ENCODE measurements around the gene OR1M1. TPM values are rescaled to one million over a fixed set of nuclear protein-coding genes. Genes with fewer than 3 reads are reported as not detected.
"Not testable (repeated sequence)": the region's sequence is repeated elsewhere in the genome, so short reads cannot be mapped to it uniquely, and the experiment has no call there.

OR1M1 gene, protein sequence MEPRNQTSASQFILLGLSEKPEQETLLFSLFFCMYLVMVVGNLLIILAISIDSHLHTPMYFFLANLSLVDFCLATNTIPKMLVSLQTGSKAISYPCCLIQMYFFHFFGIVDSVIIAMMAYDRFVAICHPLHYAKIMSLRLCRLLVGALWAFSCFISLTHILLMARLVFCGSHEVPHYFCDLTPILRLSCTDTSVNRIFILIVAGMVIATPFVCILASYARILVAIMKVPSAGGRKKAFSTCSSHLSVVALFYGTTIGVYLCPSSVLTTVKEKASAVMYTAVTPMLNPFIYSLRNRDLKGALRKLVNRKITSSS
- not detected for total RNA-seq

DNA sequence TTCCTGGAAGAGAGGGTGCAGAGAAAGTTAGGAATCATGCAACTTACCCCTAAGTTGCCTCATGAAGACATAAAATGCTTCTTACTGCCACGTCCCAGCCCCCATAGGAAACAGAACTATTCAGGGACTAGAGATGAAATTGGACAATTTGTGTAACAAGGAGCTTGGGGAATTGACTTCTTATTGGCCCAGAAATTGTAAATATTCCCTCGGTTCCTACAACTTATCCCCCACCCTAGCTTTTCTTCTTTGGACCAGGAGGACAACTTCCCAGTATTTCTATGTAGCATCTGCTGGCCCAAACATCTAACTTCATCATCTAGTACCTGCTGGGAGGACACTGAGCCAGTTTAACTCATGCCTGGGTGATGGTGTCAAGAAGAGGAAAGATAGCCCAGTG lies at the start of gene OR1M1:
Gene OR1M1 (plus strand): TSS at position 301 of the 400 bp plus-strand sequence. CDS start 6,184 bp downstream, outside the sequence.
- H3K9me3 ChIP-seq (ENCODE audit: control insufficient read depth in 3 of 3, low read length in 3 of 3): no peaks in the 10 kb centered on the region
- H3K27me3 ChIP-seq (ENCODE audit: control insufficient read depth in 3 of 3, insufficient read depth in 3 of 3, low read length in 3 of 3): no peaks in the 10 kb centered on the region

DNA sequence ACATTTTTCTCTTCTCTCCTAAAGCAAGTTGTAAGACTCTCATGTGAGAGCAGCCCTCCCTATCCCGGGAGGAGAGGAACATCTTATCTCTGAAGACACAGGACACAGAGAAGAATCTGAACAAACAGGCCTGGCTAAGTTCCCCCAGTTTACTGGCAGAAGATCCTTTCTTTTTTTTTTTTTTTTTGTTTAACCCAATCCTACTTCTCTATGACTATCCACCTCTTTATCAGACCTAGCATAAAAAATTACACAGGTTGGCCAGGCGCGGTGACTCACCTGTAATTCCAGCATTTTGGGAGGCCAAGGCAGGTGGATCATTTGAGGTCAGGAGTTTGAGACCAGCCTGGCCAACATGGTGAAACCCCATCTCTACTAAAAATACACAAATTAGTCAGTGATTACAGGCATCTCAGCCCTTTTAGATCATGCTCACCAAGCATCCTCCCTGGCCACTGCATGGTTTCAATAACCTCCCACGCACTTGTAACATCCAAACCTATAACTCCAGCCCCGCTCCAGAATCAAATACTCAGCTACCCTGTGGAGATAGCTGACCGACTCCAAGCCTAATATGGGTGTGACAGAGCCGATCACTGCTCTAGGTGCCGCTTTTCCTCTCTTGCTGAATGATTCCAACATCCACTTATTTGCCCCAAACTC lies 49.3 kb upstream of the OR1M1 start:
- Histone ChIP-seq H3K9me3 (ENCODE audit: control insufficient read depth in 3 of 3, low read length in 3 of 3) (peaks cover 0 to 4% (median 0%) of the 10 kb centered on the region in 3 donors), H3K9ac (ENCODE audit: low read depth in 1 of 3, low read length in 3 of 3) (no peak overlapping the region), H3K4me1 (ENCODE audit: control insufficient read depth in 3 of 3, insufficient read depth in 3 of 3, low read length in 3 of 3) (no peaks in the 10 kb centered on the region), H3K4me3 (ENCODE audit: low read length in 3 of 3) (no peak overlapping the region), H3K27me3 (ENCODE audit: control insufficient read depth in 3 of 3, insufficient read depth in 3 of 3, low read length in 3 of 3) (no peaks in the 10 kb centered on the region), H3K27ac (ENCODE audit: low read depth, low read length) (no peak overlapping the region), H3K36me3 (ENCODE audit: control insufficient read depth in 3 of 3, insufficient read depth in 3 of 3, low read length in 3 of 3) (no peaks in the 10 kb centered on the region)

More for the DNA sequence above, at the start of gene OR1M1:
- H3K36me3 ChIP-seq (ENCODE audit: control insufficient read depth in 3 of 3, insufficient read depth in 3 of 3, low read length in 3 of 3): no peaks in the 10 kb centered on the region
- H3K9ac ChIP-seq (ENCODE audit: low read depth in 1 of 3, low read length in 3 of 3): no peak within 1 kb of the TSS
- no peak within 1 kb of the TSS for H3K27ac ChIP-seq (ENCODE audit: low read depth, low read length)
- no peak within 1 kb of the TSS for H3K4me3 ChIP-seq (ENCODE audit: low read length in 3 of 3)
- H3K4me1 ChIP-seq (ENCODE audit: control insufficient read depth in 3 of 3, insufficient read depth in 3 of 3, low read length in 3 of 3): no peaks in the 10 kb centered on the region

DNA sequence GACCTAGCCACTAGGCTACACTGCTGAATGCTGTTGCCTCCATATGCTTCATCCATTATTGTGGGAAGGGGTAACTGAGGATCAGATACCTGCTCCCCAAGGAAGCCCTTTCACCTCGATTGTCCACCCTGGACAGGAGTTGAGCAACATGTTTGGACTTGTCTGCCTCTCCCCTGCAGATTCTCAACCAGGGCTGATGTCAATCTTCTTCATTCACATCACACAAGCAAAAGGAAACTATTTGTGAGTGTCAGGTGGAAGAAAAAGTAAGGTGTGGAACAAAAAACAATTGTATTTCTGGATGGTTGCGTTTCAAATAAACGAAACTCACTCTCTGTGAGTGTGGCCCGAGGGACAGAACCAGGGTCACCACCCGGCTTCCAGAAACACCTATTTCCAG lies 47.1 kb upstream of the OR1M1 start:
- Histone ChIP-seq H3K4me3 (ENCODE audit: low read length in 3 of 3) (no peak overlapping the region), H3K27ac (ENCODE audit: low read depth, low read length) (no peak overlapping the region), H3K9ac (ENCODE audit: low read depth in 1 of 3, low read length in 3 of 3) (no peak overlapping the region), H3K36me3 (ENCODE audit: control insufficient read depth in 3 of 3, insufficient read depth in 3 of 3, low read length in 3 of 3) (no peaks in the 10 kb centered on the region), H3K4me1 (ENCODE audit: control insufficient read depth in 3 of 3, insufficient read depth in 3 of 3, low read length in 3 of 3) (no peaks in the 10 kb centered on the region), H3K9me3 (ENCODE audit: control insufficient read depth in 3 of 3, low read length in 3 of 3) (peaks cover 0 to 4% (median 0%) of the 10 kb centered on the region in 3 donors), H3K27me3 (ENCODE audit: control insufficient read depth in 3 of 3, insufficient read depth in 3 of 3, low read length in 3 of 3) (no peaks in the 10 kb centered on the region)

DNA sequence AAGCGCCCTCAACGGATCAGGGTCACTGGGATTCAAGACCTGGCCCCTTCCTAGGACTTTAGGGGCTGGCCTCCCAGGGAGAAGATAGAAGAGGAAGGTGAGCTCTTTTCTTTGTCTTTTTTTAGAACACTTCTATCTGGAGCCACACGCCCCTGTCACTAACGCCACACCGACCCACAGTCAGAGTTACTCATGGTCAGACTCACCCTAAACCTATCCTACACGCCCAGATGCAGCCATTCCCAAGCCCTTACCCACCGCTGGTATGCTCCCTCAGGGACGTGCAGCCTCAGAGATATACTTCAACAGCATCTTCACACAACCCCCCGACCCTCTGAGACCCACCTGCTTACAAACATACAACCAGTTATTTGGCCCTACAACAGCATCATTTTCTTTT lies 46.7 kb upstream of the OR1M1 start:
- no peak overlapping the region for H3K27ac ChIP-seq (ENCODE audit: low read depth, low read length)
- H3K9me3 ChIP-seq (ENCODE audit: control insufficient read depth in 3 of 3, low read length in 3 of 3): peaks cover 0 to 4% (median 0%) of the 10 kb centered on the region in 3 donors
- no peaks in the 10 kb centered on the region for H3K27me3 ChIP-seq (ENCODE audit: control insufficient read depth in 3 of 3, insufficient read depth in 3 of 3, low read length in 3 of 3)
- H3K4me1 ChIP-seq (ENCODE audit: control insufficient read depth in 3 of 3, insufficient read depth in 3 of 3, low read length in 3 of 3): no peaks in the 10 kb centered on the region
- no peak overlapping the region for H3K4me3 ChIP-seq (ENCODE audit: low read length in 3 of 3)
- H3K36me3 ChIP-seq (ENCODE audit: control insufficient read depth in 3 of 3, insufficient read depth in 3 of 3, low read length in 3 of 3): no peaks in the 10 kb centered on the region
- H3K9ac ChIP-seq (ENCODE audit: low read depth in 1 of 3, low read length in 3 of 3): no peak overlapping the region

DNA sequence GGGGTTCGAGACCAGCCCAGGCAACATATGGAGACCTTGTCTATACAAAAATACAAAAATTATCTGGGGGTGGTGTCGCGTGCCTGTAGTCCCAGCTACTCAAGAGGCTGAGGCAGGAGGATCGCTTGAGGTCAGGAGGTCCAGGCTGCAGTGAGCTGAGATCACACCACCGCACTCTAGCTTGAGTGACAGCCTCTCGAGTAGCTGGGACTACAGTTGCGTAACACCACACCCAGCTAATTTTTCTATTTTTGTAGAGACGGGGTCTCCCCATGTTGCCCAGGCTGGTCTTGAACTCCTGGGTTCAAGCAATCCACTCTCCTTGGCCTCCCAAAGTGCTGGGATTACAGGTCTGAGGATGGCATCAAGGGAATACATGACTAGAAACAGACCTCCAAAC lies 45.8 kb upstream of the OR1M1 start:
- Histone ChIP-seq H3K4me1 (ENCODE audit: control insufficient read depth in 3 of 3, insufficient read depth in 3 of 3, low read length in 3 of 3) (no peaks in the 10 kb centered on the region), H3K9me3 (ENCODE audit: control insufficient read depth in 3 of 3, low read length in 3 of 3) (no peaks in the 10 kb centered on the region), H3K9ac (ENCODE audit: low read depth in 1 of 3, low read length in 3 of 3) (no peak overlapping the region), H3K4me3 (ENCODE audit: low read length in 3 of 3) (no peak overlapping the region), H3K27me3 (ENCODE audit: control insufficient read depth in 3 of 3, insufficient read depth in 3 of 3, low read length in 3 of 3) (no peaks in the 10 kb centered on the region), H3K36me3 (ENCODE audit: control insufficient read depth in 3 of 3, insufficient read depth in 3 of 3, low read length in 3 of 3) (no peaks in the 10 kb centered on the region), H3K27ac (ENCODE audit: low read depth, low read length) (no peak overlapping the region)

DNA sequence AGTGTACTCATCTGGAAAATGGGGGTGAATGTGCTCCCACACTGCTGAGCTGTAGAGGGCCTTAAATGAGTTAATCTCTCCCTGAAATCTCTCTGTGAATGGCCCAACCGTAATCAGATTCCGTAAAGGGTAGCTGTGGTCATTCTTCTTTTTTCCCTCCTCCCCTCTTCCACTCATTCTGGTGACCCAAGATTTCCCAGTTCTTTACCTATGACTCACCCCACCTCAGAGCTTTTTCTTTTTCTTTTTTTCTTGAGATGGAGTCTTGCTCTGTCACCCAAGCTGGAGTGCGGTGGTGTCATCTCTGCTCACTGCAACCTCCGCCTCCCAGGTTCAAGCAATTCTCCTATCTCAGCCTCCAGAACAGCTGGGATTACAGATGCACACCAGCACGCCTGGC lies 43.3 kb upstream of the OR1M1 start:
- H3K36me3 ChIP-seq (ENCODE audit: control insufficient read depth in 3 of 3, insufficient read depth in 3 of 3, low read length in 3 of 3): no peaks in the 10 kb centered on the region
- no peaks in the 10 kb centered on the region for H3K9me3 ChIP-seq (ENCODE audit: control insufficient read depth in 3 of 3, low read length in 3 of 3)
- no peak overlapping the region for H3K4me3 ChIP-seq (ENCODE audit: low read length in 3 of 3)
- H3K9ac ChIP-seq (ENCODE audit: low read depth in 1 of 3, low read length in 3 of 3): no peak overlapping the region
- no peak overlapping the region for H3K27ac ChIP-seq (ENCODE audit: low read depth, low read length)
- no peaks in the 10 kb centered on the region for H3K4me1 ChIP-seq (ENCODE audit: control insufficient read depth in 3 of 3, insufficient read depth in 3 of 3, low read length in 3 of 3)
- H3K27me3 ChIP-seq (ENCODE audit: control insufficient read depth in 3 of 3, insufficient read depth in 3 of 3, low read length in 3 of 3): no peaks in the 10 kb centered on the region

DNA sequence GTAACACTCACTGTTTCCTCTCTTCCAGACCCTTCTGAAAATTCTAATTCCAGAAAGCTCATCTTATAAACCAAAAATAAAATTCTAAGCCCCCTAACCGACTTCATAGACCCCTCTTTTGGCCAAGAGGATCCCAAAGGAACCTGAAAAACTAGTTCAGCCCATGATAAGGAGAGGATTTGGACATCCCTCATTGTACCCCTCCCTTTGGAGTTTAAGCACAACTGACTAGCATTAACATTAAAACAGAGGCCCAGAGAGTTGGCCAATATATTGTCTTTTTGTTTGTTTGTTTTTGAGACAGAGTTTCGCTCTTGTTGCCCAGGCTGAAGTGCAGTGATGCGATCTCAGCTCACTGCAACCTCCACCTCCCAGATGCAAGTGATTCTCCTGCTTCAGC lies 42.4 kb upstream of the OR1M1 start:
- Histone ChIP-seq H3K27me3 (ENCODE audit: control insufficient read depth in 3 of 3, insufficient read depth in 3 of 3, low read length in 3 of 3) (no peaks in the 10 kb centered on the region), H3K9ac (ENCODE audit: low read depth in 1 of 3, low read length in 3 of 3) (no peak overlapping the region), H3K36me3 (ENCODE audit: control insufficient read depth in 3 of 3, insufficient read depth in 3 of 3, low read length in 3 of 3) (no peaks in the 10 kb centered on the region), H3K9me3 (ENCODE audit: control insufficient read depth in 3 of 3, low read length in 3 of 3) (no peaks in the 10 kb centered on the region), H3K4me3 (ENCODE audit: low read length in 3 of 3) (no peak overlapping the region), H3K27ac (ENCODE audit: low read depth, low read length) (no peak overlapping the region), H3K4me1 (ENCODE audit: control insufficient read depth in 3 of 3, insufficient read depth in 3 of 3, low read length in 3 of 3) (no peaks in the 10 kb centered on the region)

DNA sequence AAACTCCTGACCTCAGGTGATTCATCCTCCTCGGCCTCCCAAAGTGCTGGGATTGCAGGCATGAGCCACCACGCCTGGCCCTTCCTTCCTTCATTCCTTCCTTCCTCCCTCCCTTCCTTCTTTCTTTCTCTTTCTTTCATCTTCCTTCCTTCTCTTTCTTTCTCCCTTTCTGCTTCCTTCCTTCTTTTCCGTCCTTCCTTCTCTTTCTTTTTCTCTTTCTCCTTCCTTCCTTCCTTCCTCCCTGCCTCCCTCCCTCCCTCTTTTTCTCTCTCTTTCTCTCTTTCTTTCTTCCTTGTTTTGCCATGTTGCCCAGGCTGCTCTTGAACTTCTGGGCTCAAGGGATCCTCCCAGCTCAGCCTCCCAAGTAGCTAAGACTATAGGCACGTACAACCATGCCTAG lies 40.2 kb upstream of the OR1M1 start:
- Histone ChIP-seq H3K36me3 (ENCODE audit: control insufficient read depth in 3 of 3, insufficient read depth in 3 of 3, low read length in 3 of 3) (no peaks in the 10 kb centered on the region), H3K4me1 (ENCODE audit: control insufficient read depth in 3 of 3, insufficient read depth in 3 of 3, low read length in 3 of 3) (no peaks in the 10 kb centered on the region), H3K4me3 (ENCODE audit: low read length in 3 of 3) (no peak overlapping the region), H3K9me3 (ENCODE audit: control insufficient read depth in 3 of 3, low read length in 3 of 3) (no peaks in the 10 kb centered on the region), H3K9ac (ENCODE audit: low read depth in 1 of 3, low read length in 3 of 3) (no peak overlapping the region), H3K27ac (ENCODE audit: low read depth, low read length) (no peak overlapping the region), H3K27me3 (ENCODE audit: control insufficient read depth in 3 of 3, insufficient read depth in 3 of 3, low read length in 3 of 3) (no peaks in the 10 kb centered on the region)

DNA sequence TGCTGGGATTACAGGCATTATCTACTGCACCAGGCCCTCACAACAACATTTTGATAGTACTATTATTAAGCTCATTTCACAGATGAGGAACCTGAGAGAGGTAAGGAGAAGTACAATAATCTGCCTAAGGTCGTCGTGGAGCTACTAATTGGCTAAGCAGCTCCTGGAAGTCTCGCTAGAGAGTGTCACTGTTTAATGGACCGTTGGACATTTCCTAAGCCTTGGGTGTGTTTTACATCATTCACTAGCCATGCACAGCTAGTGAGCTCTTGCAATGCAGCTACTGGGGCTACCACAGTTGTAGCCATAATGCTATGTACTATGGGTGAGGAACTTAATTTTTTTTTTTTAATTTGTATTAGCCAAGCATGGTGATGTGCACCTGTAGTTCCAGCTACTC lies 34.0 kb upstream of the OR1M1 start:
- H3K9me3 ChIP-seq (ENCODE audit: control insufficient read depth in 3 of 3, low read length in 3 of 3): no peaks in the 10 kb centered on the region
- H3K4me3 ChIP-seq (ENCODE audit: low read length in 3 of 3): no peak overlapping the region
- H3K36me3 ChIP-seq (ENCODE audit: control insufficient read depth in 3 of 3, insufficient read depth in 3 of 3, low read length in 3 of 3): no peaks in the 10 kb centered on the region
- no peaks in the 10 kb centered on the region for H3K27me3 ChIP-seq (ENCODE audit: control insufficient read depth in 3 of 3, insufficient read depth in 3 of 3, low read length in 3 of 3)
- no peak overlapping the region for H3K9ac ChIP-seq (ENCODE audit: low read depth in 1 of 3, low read length in 3 of 3)
- H3K4me1 ChIP-seq (ENCODE audit: control insufficient read depth in 3 of 3, insufficient read depth in 3 of 3, low read length in 3 of 3): no peaks in the 10 kb centered on the region
- no peak overlapping the region for H3K27ac ChIP-seq (ENCODE audit: low read depth, low read length)

DNA sequence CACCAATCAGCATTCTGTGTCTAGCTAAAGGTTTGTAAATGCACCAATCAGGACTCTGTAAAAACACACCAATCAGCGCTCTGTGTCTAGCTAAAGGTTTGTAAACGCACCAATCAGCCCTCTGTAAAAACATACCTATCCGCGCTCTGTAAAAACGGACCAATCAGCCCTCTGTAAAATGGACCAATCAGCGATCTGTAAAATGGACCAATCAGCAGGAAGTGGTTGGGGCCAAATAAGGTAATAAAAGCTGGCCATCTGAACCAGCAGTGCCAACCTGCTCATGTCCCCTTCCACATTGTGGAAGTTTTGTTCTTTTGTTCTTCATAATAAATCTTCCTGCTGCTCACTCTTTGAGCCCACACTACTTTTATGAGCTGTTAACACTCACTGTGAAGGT lies 33.2 kb upstream of the OR1M1 start:
- H3K27ac ChIP-seq (ENCODE audit: low read depth, low read length); H3K36me3 ChIP-seq (ENCODE audit: control insufficient read depth in 3 of 3, insufficient read depth in 3 of 3, low read length in 3 of 3); H3K4me3 ChIP-seq (ENCODE audit: low read length in 3 of 3); H3K4me1 ChIP-seq (ENCODE audit: control insufficient read depth in 3 of 3, insufficient read depth in 3 of 3, low read length in 3 of 3); H3K9ac ChIP-seq (ENCODE audit: low read depth in 1 of 3, low read length in 3 of 3); H3K9me3 ChIP-seq (ENCODE audit: control insufficient read depth in 3 of 3, low read length in 3 of 3); H3K27me3 ChIP-seq (ENCODE audit: control insufficient read depth in 3 of 3, insufficient read depth in 3 of 3, low read length in 3 of 3): not testable (repeated sequence)

Measured in skeletal muscle tissue (tissue), 4 donors.